T-helper 1 cell (primary cell): ENCODE measurements around the gene MGAT5B.
A peak's percentile ranks its signal among the peaks of the same experiment; 100 is the strongest.
"Not testable (repeated sequence)": the region's sequence is repeated elsewhere in the genome, so short reads cannot be mapped to it uniquely, and the experiment has no call there.

Experiments used
- DNase-seq, 5 donors: peaks; one replicate each; pipeline ENCODE4 v3.0.0-alpha.2; 2012 to 2020

The MGAT5B gene

DNA sequence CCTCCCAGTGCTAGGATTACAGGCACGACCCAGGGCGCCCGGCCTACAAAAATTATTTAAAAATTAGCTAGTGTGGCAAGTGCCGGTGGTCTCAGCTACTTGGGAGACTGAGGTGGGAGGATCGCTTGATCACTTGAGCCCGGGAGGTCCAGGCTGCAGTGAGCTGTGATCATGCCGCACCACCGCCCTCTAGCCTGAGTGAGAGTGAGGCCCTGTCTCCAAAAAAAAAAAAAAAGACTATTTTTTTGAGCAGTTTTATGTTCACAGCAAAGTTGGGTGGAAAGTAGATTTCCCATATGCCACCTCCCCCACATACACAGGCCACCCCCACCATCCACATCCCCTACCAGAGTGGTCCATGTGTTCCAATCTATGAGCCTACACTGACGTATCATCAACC is 84.9 kb downstream of the MGAT5B start:
- no peak for DNase-seq

DNA sequence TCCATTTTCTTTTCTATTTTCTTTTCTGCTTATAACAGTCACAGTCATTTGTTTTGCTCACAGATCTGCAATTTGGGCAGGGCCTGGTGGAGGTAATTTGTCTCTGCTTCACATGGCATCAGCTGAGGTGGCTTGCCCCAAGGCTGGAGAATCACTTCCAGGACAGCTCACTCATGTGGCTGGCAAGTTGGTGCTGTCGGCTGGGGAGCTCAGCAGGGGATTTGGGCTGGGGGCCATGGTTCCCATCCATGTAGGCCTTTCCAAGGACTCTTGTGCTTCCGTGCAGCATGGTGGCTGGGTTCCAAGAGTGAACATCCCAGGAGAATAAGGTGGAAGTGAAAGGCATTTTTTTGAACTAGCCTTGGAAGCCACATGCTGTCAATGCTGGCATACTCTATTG is 85.7 kb downstream of the MGAT5B start:
- DNase-seq, result no peak

GRCh38 chr17:76955191-76955590 is 87.0 kb downstream of the MGAT5B start:
- no peak for DNase-seq

- DNase-seq, result no peak
Observed at GRCh38 chr17:76956846-76957540, 88.8 kb downstream of the MGAT5B start.

- no peak for DNase-seq
Observed at GRCh38 chr17:76957678-76958464, 89.7 kb downstream of the MGAT5B start.

DNA sequence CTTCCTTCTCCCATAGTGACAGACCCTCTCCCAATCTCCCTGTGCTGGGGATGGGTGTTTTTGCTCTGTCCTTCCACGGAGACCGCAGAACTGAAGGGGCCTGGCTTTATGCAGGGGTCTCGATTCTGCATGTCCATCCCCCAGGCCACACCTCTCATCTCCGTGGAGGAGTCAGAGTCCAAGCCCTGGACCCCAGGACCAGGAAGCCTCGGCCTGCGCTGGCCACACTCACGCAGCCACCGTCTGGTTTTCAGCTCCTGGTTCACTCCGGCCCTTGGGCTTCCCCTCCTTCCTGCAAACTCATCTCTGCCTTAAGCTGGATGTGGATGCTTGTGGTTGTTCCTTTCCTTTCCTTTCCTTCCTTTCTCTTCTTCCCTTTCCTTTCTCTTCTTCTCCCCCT is 90.8 kb downstream of the MGAT5B start:
- DNase-seq, result no peak

DNA sequence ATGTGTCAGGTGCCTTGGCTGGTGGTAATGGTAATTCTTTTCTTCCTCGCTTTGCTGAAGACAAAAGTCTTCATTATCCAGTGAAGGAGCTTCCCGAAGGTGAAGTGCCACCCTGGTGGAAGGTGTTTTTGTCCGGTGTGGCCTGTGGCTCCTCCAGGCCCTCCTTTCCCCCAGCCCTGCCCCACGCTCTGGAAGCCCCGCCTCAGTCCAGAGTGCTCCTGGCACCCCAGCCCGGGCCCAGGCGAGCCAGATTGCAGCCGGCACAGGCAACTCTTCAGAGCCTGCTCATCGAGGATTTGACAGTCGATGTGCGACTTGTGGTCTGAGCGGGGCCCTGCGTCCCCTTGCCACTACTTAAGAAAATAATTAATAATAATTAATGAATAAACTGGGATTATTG is 93.7 kb downstream of the MGAT5B start:
- no peak for DNase-seq

GRCh38 chr17:76962858-76963257 is 94.7 kb downstream of the MGAT5B start:
- no peak for DNase-seq

- no peak for DNase-seq
Observed at GRCh38 chr17:76966016-76966415, 97.8 kb downstream of the MGAT5B start.

DNA sequence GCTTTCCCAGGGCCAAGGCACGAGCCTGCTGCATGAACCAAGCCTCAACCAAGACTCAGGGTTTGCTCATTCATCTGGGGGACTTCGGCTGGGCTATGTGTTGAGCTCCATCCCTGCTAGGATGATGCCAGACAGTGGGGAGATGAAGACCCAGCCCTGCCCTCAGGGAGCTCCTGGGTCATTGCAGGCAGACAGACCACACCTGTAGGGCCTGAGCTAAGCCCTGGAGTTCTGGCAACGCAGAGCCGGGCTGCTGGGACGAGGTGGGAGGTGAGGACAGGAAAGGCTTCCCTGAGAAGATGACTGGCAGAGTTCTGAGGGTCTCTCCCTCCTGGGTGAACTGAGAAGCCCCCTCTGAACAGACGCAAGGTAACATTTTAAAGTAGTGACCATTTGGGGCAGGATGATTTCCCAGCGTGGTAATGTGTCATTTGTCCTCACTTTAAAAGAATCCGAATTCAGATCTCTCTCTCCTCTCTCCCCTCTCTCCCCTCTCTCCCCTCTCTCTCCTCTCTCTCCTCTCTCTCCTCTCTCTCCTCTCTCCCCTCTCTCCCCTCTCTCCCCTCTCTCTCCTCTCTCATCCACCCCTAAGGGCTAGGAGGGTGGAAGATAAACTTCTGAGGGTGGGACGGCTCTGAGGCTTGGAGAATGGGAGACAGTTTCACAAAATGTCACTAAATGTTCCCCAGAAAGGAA is 98.4 kb downstream of the MGAT5B start:
- no peak for DNase-seq

- no peak for DNase-seq
Observed at GRCh38 chr17:76967762-76968161, 99.6 kb downstream of the MGAT5B start.

DNA sequence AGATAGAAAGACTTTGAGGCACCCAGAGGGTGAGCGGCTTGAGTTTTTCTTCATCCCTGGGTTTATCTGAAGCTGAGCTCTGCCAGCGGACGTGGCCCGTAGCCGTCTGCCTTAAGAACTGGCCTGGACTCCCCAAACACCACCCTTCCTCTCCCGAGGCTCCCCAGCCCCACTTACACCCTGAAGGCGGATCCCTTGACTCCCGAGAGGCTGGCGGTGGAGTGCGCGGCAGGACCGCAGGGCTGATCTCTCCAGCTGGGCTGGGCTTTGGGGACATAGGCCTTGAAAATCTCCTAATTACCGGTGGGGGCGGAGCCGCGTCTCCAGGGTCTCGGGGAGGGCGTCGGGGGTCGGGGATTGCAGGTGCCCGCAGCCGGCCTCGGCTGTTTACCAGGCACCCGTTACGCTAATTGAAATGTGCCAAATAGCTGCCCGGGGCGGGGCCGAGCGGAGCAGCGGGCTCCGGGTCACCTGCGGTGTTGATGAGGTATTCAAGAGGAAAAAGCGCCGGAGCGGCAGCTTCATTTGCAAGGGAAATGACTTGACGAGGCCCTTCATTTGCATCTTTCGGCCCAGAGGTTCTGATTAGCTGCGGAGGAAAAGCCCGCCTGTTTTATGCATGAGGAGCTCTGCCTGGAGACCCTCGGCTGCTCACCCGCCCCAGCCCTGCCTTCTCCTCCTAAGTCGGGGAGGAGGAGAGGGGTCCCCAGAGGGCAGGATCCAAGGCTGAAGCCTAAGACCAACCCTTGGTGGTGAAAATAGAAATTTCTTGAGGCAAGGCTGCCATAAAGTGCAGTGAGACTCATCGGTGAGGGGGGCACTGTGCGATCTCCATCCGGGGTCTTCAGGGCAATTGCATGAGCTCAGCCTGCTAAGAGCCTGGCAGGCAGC is 100.7 kb downstream of the MGAT5B start:
- peak in 3 of 5 donors; percentile 24 to 53 (median 34) for DNase-seq

DNA sequence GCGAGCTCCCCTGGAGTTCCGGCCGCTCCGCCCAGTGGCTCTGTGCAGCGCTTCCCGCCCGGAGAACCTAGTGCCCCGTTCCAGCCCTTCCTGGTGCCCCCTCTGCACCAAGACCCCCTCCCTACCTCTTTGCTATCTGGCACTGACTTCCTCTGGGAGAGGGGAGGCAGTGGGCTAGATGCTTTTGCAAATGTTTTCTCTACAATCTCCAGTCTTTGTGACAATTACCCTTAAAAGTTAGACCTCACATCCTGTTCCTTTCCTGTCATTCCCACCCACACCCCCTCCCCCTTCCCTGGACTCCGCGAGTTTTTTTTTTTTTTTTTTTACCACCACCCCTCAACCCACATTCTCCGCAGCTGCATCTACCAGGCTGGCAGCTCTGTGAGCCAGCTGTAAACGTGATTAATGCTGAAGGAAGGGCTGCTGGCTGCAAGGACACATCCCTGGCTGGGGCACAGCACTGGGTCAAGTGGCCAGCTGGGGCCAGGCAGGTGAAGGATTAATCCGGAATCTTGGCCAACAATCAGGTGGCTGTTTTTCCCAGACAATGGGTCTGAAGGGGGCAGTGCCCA is 101.5 kb downstream of the MGAT5B start:
- no peak for DNase-seq

GRCh38 chr17:76970228-76970627 is 102.0 kb downstream of the MGAT5B start:
- DNase-seq, result not testable (repeated sequence)

DNA sequence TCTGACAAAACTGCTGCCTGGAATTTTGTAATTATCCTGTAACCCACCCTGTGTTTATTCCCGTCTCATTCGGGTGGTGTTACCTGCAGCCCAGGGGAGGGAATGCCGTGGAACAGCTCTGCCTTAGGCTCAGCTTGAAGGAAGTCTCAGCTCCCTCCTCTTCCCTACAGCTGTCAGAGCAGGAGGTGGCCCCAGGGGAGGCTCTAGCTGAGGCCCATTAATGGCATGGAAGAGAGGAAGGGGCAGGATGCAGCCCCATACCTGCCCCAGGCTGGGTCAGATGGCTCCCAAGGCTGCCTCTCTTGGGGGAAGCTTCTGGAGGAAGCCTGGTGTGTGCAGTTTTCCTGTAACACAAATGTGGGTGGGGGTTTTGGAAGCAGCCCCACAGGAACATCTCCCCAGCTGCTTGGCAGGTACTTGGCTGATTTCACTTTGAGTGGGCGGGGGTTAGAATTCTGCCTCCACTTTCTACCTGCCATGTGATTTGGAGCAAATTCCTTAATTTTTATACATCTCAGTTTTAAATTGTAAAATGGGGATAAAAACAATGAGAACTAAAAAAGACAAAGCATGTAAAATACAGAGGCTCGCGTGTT is 103.9 kb downstream of the MGAT5B start:
- no peak for DNase-seq

DNA sequence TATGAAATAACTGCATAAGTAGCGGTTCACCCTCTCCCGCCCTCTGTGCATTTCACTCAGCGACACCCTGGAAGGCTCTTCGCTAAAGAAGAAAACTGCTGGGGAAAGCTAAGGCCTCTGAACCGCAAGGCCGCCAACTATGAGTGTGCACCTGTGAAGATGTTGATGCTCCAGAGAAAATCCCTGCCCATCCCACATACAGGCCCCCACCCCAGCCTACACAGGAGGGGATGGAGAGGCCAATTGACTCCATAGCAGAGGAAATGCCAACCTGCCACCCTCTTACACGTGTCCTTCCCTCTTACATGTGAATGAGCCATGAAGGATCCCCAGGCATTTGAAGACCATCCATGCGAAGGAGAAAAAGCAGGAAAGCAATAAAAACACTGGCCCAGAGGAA is 104.8 kb downstream of the MGAT5B start:
- DNase-seq, result no peak

- DNase-seq, result no peak
Observed at GRCh38 chr17:76974721-76975120, 106.5 kb downstream of the MGAT5B start.

DNA sequence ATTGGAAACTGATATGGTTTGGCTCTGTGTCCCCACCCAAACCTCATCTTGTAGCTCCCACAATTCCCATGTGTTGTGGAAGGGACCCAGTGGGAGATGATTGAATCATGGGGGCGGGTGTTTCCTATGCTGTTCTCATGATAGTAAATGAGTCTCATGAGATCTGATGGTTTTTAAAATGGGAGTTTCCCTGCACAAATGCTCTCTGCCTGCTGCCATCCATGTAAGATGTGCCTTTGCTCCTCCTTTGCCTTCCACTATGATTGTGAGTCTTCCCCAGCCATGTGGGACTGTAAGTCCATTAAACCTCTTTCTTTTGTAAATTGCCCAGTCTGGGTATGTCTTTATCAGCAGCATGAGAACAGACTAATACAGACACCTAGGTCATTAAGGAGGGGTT is 109.8 kb downstream of the MGAT5B start:
- not testable (repeated sequence) for DNase-seq

DNA sequence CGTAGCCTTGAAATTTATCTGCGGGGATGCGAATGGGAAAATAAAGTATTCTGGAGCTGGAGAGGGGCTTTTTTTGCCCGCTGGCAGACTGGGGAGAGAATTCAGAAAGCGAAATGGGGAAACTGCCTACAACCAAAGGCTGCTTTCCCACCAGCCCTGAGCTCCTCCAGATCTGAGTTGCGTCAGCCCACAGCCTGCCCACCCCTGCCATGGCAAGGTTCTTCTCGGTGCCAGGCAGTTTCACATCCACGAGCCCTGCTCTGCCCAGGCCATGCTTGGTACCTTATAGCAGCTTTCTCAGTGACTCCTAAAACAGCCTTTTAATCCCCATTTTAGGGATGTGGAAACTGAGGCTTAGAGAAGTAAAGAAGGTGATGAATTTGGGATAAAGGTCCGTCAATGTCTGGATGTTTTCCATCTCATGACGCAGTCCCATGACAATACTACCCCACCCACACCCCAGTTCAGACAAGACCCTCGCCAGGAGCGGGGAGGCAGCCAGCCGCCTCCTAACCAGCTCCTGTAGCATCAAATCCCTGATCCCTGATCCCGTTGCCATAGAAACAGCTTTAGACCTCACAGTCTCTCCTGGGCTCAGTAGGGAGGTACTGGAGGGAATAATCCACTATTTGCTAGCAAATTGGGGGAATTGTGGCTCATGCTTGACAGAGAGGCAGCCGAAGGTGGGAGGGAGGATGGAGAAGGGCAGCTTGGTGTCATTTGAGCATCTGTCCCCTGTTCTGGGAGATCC is 113.5 kb downstream of the MGAT5B start:
- DNase-seq, result no peak

DNA sequence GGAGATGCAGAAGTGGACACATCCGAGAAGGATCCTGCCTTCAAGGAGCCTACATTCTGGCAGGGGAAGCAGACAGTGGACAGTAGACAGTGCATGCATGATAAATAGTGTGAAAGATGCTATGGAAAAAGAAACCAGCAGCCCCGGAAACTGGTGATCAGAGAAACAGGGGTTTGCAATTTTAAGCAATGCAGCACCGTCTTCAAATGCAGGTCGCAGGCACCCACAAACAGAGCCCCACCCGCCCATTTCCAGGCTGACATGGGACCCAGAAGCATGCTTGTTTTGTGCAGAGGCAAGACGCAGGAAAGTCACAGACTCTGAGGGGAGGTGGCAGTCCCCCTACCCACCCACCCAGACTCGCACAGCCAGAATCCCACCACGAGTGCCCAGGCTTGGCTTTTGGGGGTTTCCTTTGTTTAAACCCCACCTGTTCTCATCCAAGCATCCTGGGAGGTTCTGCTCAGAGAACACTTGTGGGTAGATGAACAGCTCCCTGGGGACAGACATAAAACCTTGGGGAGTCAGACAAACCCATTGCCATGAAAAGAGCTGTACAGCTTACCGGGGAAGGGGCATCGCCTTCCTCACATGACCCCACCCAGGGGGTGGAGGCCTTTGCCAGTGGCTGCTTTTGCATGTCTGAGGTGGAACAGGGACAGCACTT is 114.3 kb downstream of the MGAT5B start:
- DNase-seq, result peak in 1 of 5 donors; percentile 55
